ENCODE data around the gene LZTR1. TPM values are rescaled to one million over a fixed set of nuclear protein-coding genes. Genes with fewer than 3 reads are reported as not detected.

LZTR1 gene
- total RNA-seq, 2 experiments from 2014 or later, result 56.2 to 58.0 TPM

DNA sequence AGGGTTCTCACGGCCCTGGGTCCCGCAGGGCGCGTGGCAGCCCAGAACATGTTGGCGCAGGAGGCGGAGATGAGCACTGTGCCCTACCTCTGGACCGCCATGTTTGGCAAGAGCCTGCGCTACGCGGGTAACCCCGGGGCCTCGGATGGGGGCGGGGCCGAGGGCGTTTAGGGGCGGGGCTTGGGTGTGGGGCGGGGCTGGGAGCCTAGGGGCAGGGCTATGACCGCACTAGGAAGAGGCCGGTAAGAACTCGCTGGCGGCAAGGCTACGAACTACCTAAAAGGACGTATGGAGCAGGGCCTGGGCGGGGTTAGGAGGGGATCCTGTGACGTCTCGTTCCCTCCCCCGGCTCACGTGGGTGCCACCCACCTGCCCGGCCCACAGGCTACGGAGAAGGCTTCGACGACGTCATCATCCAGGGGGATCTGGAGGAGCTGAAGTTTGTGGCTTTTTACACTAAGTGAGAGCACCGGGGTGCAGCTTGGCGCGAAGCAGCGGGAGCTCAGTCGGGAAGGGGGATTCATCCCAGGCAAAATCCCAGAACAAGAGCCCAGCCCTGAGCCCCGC, 2.8 kb upstream of the LZTR1 start:
- Mint-ChIP-seq H3K9me3 (ENCODE audit: insufficient read depth) (peaks cover 11% of the 10 kb centered on the region), H3K4me1 (ENCODE audit: low read depth) (peaks cover 38% of the 10 kb centered on the region), H3K36me3 (ENCODE audit: low read depth) (peaks cover 12% of the 10 kb centered on the region), H3K27me3 (ENCODE audit: low read depth) (peaks cover 2% of the 10 kb centered on the region), H3K27ac (peak overlapping the region; percentile 57), H3K4me3 (peak overlapping the region; percentile 40)
- ChIA-PET CTCF (interaction anchor here (0.9 to 1.3 kb wide), 2 partner anchors 18 to 123 kb away, joined by 3 read pairs; no protein-coding TSS in a partner anchor), POLR2A (interaction anchor here (4.2 kb wide), 1 partner anchor 23 kb away, joined by 17 read pairs; the partner anchor contains the start of gene THAP7)
- peak; percentile 54 for ATAC-seq
- peak; percentile 74 for DNase-seq

DNA sequence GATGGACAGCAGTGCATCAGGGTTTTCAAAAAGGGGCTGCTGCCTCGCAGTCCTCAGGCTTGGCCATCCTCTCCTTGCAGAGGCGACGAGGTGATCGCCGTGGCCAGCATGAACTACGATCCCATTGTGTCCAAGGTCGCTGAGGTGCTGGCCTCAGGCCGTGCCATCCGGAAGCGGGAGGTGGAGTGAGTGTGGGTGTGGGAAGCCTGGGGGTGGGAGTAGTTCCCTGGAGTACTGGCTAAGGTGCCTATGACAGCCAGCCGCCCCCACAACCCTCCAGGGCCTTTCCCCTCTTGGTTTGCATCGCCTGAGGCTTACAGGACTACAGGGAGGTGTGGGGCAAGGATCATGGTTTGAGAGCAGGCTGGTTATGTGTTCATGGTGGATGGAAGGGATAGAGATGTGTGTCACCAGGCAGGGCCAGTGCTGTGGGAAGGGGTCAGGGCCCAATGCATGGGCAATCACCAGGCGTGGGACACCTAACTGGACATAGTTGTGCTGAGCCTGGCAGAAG, 2.1 kb upstream of the LZTR1 start:
- Mint-ChIP-seq H3K9me3 (ENCODE audit: insufficient read depth) (peaks cover 11% of the 10 kb centered on the region), H3K4me3 (no peak overlapping the region), H3K4me1 (ENCODE audit: low read depth) (peaks cover 38% of the 10 kb centered on the region), H3K27me3 (ENCODE audit: low read depth) (peaks cover 2% of the 10 kb centered on the region), H3K36me3 (ENCODE audit: low read depth) (peaks cover 13% of the 10 kb centered on the region), H3K27ac (no peak overlapping the region)
- POLR2A ChIA-PET, result interaction anchor here (4.2 kb wide), 1 partner anchor 22 kb away, joined by 17 read pairs; the partner anchor contains the start of gene THAP7
- CTCF ChIA-PET, result interaction anchor here (0.9 to 1.3 kb wide), 2 partner anchors 19 to 122 kb away, joined by 3 read pairs; no protein-coding TSS in a partner anchor
- ATAC-seq (no peak), DNase-seq (no peak)

DNA sequence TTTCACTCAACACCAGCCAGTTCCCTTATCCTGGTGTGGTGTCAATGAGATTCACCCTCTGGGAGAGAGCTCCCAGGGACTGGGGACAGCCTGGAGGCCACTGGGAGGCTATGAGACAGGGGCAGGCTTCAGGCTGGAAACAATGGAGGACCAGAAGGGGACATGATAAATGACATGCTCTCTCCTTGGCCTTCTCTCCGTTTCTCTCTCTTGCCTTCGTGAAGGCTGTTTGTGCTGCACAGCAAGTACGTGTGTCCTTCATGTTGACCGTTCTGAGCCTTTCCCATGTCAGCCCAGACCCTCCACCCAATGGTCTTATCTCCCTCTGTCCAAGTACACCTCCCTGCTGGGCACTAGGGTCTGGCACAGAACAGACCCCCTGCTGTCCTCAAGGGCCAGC, 1.6 kb upstream of the LZTR1 start:
- H3K36me3 Mint-ChIP-seq (ENCODE audit: low read depth), result peaks cover 13% of the 10 kb centered on the region
- H3K4me3 Mint-ChIP-seq, result no peak overlapping the region
- peaks cover 2% of the 10 kb centered on the region for H3K27me3 Mint-ChIP-seq (ENCODE audit: low read depth)
- H3K4me1 Mint-ChIP-seq (ENCODE audit: low read depth), result peaks cover 38% of the 10 kb centered on the region
- DNase-seq (no peak), ATAC-seq (no peak)
- H3K9me3 Mint-ChIP-seq (ENCODE audit: insufficient read depth), result peaks cover 11% of the 10 kb centered on the region
- no peak overlapping the region for H3K27ac Mint-ChIP-seq
- CTCF ChIA-PET, result interaction anchor here (0.7 to 1.3 kb wide), 3 partner anchors 19 to 122 kb away, joined by 3 read pairs; no protein-coding TSS in a partner anchor
- POLR2A ChIA-PET, result interaction anchor here (4.2 kb wide), 1 partner anchor 21 kb away, joined by 17 read pairs; the partner anchor contains the start of gene THAP7

DNA sequence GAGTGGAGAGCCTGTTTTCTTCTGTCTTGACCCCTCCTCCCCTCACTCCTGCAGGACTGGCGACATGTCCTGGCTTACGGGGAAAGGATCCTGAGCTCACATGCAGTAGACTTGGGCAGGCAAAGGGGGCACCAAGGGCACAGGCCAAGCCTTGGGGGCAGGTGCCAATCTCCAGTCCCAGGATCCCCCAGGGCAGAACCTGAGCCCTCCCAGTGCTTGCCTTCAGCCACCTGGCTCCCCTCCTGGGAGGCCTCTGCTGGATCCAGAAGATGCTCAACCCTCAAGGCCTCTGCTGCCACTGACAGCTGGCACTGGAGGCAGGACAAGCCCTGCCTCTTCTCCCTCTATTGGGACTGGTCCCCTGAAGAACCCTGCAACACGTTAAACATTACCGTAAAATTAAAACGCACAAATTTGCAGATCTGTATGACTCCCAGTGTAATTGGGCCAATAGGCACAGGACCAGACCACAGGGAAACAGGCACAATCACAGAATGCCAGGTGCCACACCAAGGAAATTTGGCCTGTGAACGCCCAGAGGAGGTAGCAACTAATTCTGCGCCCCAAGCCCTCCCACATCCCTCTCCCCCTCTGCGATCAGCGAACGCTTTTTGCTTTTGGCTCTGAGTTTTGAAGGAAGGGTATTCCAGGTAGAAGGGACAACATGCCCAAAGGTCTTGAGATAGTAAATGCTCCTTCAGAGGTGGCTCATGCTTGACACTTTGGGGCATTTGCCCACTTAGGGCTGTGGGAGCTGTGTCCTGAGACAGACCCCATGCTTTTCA, 967 bp upstream of the LZTR1 start:
- peaks cover 13% of the 10 kb centered on the region for H3K36me3 Mint-ChIP-seq (ENCODE audit: low read depth)
- H3K27ac Mint-ChIP-seq, result peak overlapping the region; percentile 95
- peaks cover 2% of the 10 kb centered on the region for H3K27me3 Mint-ChIP-seq (ENCODE audit: low read depth)
- H3K4me3 Mint-ChIP-seq, result peak overlapping the region; percentile 93
- H3K4me1 Mint-ChIP-seq (ENCODE audit: low read depth), result peaks cover 38% of the 10 kb centered on the region
- ChIA-PET POLR2A (interaction anchor here (1.7 to 4.2 kb wide), 2 partner anchors 18 to 21 kb away, joined by 7 to 17 read pairs; partner anchors contain the start of gene THAP7), CTCF (interaction anchor here (0.7 to 2.1 kb wide), 5 partner anchors 8 to 64 kb away, joined by 3 to 6 read pairs (median 4); no protein-coding TSS in a partner anchor)
- ATAC-seq (no peak), DNase-seq (no peak)
- peaks cover 11% of the 10 kb centered on the region for H3K9me3 Mint-ChIP-seq (ENCODE audit: insufficient read depth)

DNA sequence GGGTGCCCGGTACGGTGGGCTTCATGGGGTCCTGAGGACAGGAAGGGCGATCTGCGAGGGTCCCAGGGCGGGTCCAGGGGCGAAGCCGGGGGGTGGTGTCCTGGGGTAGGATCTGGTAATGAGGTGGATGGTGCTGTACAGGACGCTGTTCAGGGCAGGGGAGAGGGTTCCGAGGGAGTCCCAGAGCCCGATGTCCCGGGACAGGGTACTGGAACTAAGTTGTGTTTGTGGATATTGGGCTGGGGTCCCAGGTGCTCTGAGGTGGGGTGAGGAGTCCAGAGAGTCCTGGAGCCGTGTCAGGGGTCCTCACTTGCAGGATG, 426 bp downstream of the LZTR1 start:
- Mint-ChIP-seq H3K36me3 (ENCODE audit: low read depth) (peaks cover 17% of the 10 kb centered on the region), H3K9me3 (ENCODE audit: insufficient read depth) (peaks cover 11% of the 10 kb centered on the region), H3K4me3 (peak overlapping the region; percentile 93), H3K4me1 (ENCODE audit: low read depth) (peaks cover 38% of the 10 kb centered on the region), H3K27me3 (ENCODE audit: low read depth) (peaks cover 2% of the 10 kb centered on the region), H3K27ac (peak overlapping the region; percentile 95)
- ATAC-seq (peak; percentile 11), DNase-seq (no peak)
- ChIA-PET CTCF (interaction anchor here (0.6 to 2.1 kb wide), 11 partner anchors 10 to 178 kb away, joined by 3 to 6 read pairs (median 3); partner anchors contain the start of gene AIFM3), POLR2A (interaction anchor here (0.6 to 4.2 kb wide), 5 partner anchors 14 to 62 kb away, joined by 3 to 17 read pairs (median 3); partner anchors contain the start of gene THAP7)

DNA sequence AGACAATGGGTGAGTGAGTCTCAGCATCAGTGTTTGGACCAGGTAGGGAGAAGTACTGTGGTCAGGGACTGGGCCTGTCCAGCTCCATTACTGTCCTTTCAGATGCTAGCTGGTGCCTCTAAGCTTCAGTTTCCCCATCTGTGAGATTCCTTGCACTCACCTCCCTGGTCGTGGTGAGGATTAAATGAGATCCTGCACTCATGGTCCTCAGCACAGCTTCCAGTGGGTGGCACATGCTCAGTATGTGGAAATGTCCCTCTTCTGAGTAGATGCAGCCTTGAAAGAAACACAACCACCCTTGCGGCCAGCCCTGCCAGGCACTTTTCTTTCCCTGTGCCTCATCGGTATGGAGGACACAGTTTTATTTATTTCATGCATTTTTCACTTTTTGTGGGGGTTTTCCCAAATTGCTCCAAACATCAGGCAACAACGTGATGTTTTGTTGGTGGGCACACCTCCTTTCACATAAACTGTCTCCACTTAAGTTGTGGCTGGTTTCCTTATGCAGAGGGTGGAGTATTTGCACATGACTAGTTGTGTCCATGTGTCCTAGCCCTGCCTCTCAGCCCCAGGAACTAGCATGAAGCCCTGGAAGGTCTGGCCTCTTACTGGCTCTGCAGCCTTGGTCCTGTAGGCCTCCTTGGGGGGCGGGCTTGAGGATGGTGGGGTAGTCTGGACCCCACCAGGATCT, 1.1 kb downstream of the LZTR1 start:
- DNase-seq, result no peak
- CTCF ChIA-PET, result interaction anchor here (1.0 to 2.1 kb wide), 6 partner anchors 10 to 179 kb away, joined by 3 to 6 read pairs (median 3); no protein-coding TSS in a partner anchor
- POLR2A ChIA-PET, result interaction anchor here (0.8 to 4.2 kb wide), 3 partner anchors 16 to 62 kb away, joined by 3 to 17 read pairs (median 7); partner anchors contain the start of gene THAP7
- ATAC-seq, result no peak
- Mint-ChIP-seq H3K27me3 (ENCODE audit: low read depth) (peaks cover 2% of the 10 kb centered on the region), H3K9me3 (ENCODE audit: insufficient read depth) (peaks cover 11% of the 10 kb centered on the region), H3K4me1 (ENCODE audit: low read depth) (peaks cover 38% of the 10 kb centered on the region), H3K27ac (peak overlapping the region; percentile 95), H3K4me3 (peak overlapping the region; percentile 93), H3K36me3 (ENCODE audit: low read depth) (peaks cover 22% of the 10 kb centered on the region)

DNA sequence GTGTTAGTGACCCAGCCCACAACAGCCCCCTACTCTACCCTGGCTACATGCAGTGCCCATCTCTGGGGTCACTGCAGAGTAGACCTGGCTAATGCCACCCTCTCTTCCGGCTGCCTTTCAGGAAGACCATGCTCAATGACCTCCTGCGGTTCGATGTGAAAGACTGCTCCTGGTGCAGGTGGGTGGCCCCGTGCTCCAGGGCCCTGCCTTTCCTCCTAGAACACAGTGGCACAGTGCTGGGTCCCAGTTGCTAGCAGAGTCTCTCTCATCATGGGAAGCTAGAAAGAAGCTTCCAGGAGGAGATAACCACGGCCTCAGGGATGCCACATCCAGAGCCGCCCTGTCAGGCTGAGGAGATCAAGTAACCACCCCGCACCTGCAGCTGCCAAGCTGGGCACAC, 3.6 kb downstream of the LZTR1 start:
- ChIA-PET CTCF (no interaction called here), POLR2A (no interaction called here)
- H3K36me3 Mint-ChIP-seq (ENCODE audit: low read depth), result peaks cover 19% of the 10 kb centered on the region
- no peaks in the 10 kb centered on the region for H3K27me3 Mint-ChIP-seq (ENCODE audit: low read depth)
- H3K4me3 Mint-ChIP-seq, result no peak overlapping the region
- peaks cover 37% of the 10 kb centered on the region for H3K4me1 Mint-ChIP-seq (ENCODE audit: low read depth)
- no peaks in the 10 kb centered on the region for H3K9me3 Mint-ChIP-seq (ENCODE audit: insufficient read depth)
- ATAC-seq, result no peak
- no peak for DNase-seq
- H3K27ac Mint-ChIP-seq, result no peak overlapping the region

DNA sequence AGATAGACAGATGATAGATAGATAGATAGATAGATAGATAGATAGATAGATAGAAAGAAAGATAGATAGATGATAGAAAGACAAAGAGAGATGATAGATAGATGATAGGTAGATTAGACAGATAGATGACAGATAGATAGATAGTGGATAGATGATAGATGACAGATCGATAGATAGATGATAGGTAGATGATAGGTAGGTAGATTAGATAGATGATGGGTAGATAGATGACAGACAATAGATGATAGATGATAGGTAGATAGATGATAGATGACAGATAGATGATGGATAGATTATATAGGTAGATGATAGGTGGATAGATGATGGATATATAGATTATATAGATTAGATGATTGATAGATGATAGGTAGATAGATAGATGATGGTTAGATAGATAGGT, 4.3 kb downstream of the LZTR1 start:
- Mint-ChIP-seq H3K27ac (no peak overlapping the region), H3K27me3 (ENCODE audit: low read depth) (no peaks in the 10 kb centered on the region), H3K36me3 (ENCODE audit: low read depth) (peaks cover 19% of the 10 kb centered on the region), H3K4me1 (ENCODE audit: low read depth) (peaks cover 31% of the 10 kb centered on the region), H3K9me3 (ENCODE audit: insufficient read depth) (no peaks in the 10 kb centered on the region), H3K4me3 (no peak overlapping the region)
- ChIA-PET CTCF (no interaction called here), POLR2A (no interaction called here)
- DNase-seq (no peak), ATAC-seq (no peak)

DNA sequence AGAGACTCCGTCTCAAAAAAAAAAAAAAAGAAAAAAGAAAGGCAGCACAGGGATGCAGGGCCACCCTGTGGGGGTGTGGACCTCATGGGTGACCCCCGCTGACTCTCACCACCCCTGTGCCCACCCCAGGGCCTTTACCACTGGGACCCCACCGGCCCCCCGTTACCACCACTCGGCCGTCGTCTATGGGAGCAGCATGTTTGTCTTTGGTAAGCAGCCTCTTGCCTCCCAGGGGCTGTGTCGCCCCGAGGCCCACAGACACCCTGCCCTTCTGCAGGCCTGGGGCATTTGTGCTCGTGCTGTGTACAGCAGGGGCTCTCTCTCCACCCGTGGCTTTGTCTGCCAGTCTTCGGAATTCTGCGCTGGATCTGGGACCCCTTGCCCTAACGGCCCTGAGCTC, 5.3 kb downstream of the LZTR1 start:
- ATAC-seq (no peak), DNase-seq (no peak)
- no peaks in the 10 kb centered on the region for H3K9me3 Mint-ChIP-seq (ENCODE audit: insufficient read depth)
- H3K36me3 Mint-ChIP-seq (ENCODE audit: low read depth), result peaks cover 19% of the 10 kb centered on the region
- no peak overlapping the region for H3K27ac Mint-ChIP-seq
- peaks cover 27% of the 10 kb centered on the region for H3K4me1 Mint-ChIP-seq (ENCODE audit: low read depth)
- no peak overlapping the region for H3K4me3 Mint-ChIP-seq
- POLR2A ChIA-PET, result interaction anchor here (0.7 kb wide), 1 partner anchor 13 kb away, joined by 4 read pairs; no protein-coding TSS in a partner anchor
- CTCF ChIA-PET, result no interaction called here
- no peaks in the 10 kb centered on the region for H3K27me3 Mint-ChIP-seq (ENCODE audit: low read depth)

DNA sequence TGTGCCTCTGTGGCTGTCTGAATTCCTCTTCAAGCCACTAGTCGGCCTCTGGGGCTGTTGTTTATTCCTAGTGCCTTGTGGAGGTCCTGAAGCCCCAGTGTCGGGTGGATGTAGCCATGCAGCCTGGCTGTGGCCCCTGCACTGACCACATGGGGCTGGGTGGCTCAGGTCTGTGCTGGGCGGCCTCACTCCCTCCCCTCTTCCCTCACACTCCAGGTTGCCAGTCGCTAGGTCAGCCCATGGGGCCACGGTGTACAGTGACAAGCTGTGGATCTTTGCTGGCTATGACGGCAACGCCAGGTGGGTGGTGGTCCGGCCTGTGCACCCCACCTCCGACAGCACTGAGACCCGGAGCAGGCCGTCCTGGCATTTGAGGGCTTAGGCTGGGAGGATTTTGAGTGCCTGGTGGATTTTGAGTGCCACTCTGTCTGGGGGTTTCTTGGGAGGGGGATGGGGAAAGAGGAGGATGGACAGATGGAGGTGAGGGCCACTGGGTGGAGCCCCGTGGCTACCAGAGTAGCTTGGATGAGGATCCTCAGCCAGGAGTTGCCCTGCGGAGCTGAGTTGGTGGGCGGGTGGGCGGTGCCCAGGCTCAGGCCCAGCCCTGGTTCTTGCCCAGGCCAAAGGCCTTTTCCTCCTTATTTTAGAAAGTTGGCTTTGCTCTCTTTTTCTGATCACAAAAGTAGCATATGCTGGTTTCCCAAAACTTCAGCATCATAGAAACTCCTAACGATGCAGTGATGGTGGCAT, 6.7 kb downstream of the LZTR1 start:
- Mint-ChIP-seq H3K36me3 (ENCODE audit: low read depth) (peaks cover 16% of the 10 kb centered on the region), H3K27me3 (ENCODE audit: low read depth) (no peaks in the 10 kb centered on the region), H3K27ac (no peak overlapping the region), H3K4me1 (ENCODE audit: low read depth) (peaks cover 15% of the 10 kb centered on the region), H3K9me3 (ENCODE audit: insufficient read depth) (no peaks in the 10 kb centered on the region), H3K4me3 (no peak overlapping the region)
- DNase-seq (no peak), ATAC-seq (no peak)
- ChIA-PET POLR2A (interaction anchor here (1.1 kb wide), 1 partner anchor 12 kb away, joined by 4 read pairs; no protein-coding TSS in a partner anchor), CTCF (no interaction called here)
